Loucy (cell line): ENCODE data around the gene SMIM38.

Source experiments
- H2AFZ ChIP-seq: fragments of 200-600 bp; sonication (generic); 2 replicates; pipeline ENCODE4 v1.6.0; 2016; ENCODE audit warnings: antibody characterized with exemption, mild to moderate bottlenecking, low read length, moderate library complexity
- H3F3A ChIP-seq: fragments of 200-600 bp; 2 replicates; pipeline ENCODE4 v1.6.0; 2016; ENCODE audit warnings: antibody characterized with exemption, low read depth, mild to moderate bottlenecking
- H3K27me3 ChIP-seq: fragments of 200-600 bp; sonication (generic); 2 replicates; pipeline ENCODE4 v1.6.1; 2014; ENCODE audit warnings: low read length, mild to moderate bottlenecking; ENCODE audit not compliant: insufficient read depth, poor library complexity, severe bottlenecking
- H3K36me3 ChIP-seq: fragments of 200-600 bp; sonication (generic); 2 replicates; pipeline ENCODE4 v1.6.1; 2016; ENCODE audit warnings: low read length; ENCODE audit not compliant: insufficient read depth
- H3K4me1 ChIP-seq: fragments of 200-600 bp; sonication (generic); 2 replicates; pipeline ENCODE4 v1.5.1; 2014; ENCODE audit warnings: low read length, mild to moderate bottlenecking; ENCODE audit not compliant: insufficient read depth, poor library complexity, severe bottlenecking
- H3K4me2 ChIP-seq: fragments of 200-600 bp; sonication (generic); 2 replicates; pipeline ENCODE4 v1.6.0; 2014; ENCODE audit warnings: antibody characterized with exemption, low read length, low read depth, mild to moderate bottlenecking; ENCODE audit not compliant: poor library complexity, severe bottlenecking
- H3K4me3 ChIP-seq: fragments of 200-600 bp; sonication (generic); 2 replicates; pipeline ENCODE4 v1.5.1; 2014; ENCODE audit warnings: low read length, mild to moderate bottlenecking, mixed read lengths; ENCODE audit not compliant: poor library complexity, severe bottlenecking
- H3K79me2 ChIP-seq: fragments of 200-600 bp; sonication (generic); 2 replicates; pipeline ENCODE4 v1.6.1; 2014; ENCODE audit warnings: low read length; ENCODE audit not compliant: insufficient read depth
- H3K9ac ChIP-seq: fragments of 200-600 bp; sonication (generic); 2 replicates; pipeline ENCODE4 v1.6.0; 2014; ENCODE audit warnings: mild to moderate bottlenecking, low read depth, low read length, moderate library complexity; ENCODE audit not compliant: poor library complexity, severe bottlenecking
- H3K9me2 ChIP-seq: fragments of 200-600 bp; sonication (generic); replicated peaks from 2 replicates; pipeline ENCODE4 v1.6.1; 2016; ENCODE audit warnings: low read depth, low read length, mixed read lengths
- H3K9me3 ChIP-seq: fragments of 200-600 bp; sonication (generic); 2 replicates; pipeline ENCODE4 v1.6.1; 2014; ENCODE audit warnings: mild to moderate bottlenecking, antibody characterized with exemption, low read length, low read depth; ENCODE audit not compliant: insufficient read depth
- H4K20me1 ChIP-seq: fragments of 200-600 bp; sonication (generic); 2 replicates; pipeline ENCODE4 v1.6.0; 2014; ENCODE audit warnings: antibody characterized with exemption, low read length, mild to moderate bottlenecking; ENCODE audit not compliant: insufficient read depth, poor library complexity, severe bottlenecking
- CTCF ChIP-seq: fragments of 200-600 bp; sonication (generic); conservative IDR thresholded peaks from 2 replicates; pipeline ENCODE4 v1.5.1; 2014; ENCODE audit warnings: mild to moderate bottlenecking, antibody characterized with exemption, low read length
- EZH2phosphoT487 ChIP-seq: fragments of 200-600 bp; IDR thresholded peaks from 2 replicates; pipeline ENCODE4 v1.6.1; 2018; ENCODE audit warnings: antibody characterized with exemption, mild to moderate bottlenecking, moderate library complexity, borderline replicate concordance

SMIM38 gene

GRCh38 chr11:69157156-69157821 is 1.6 kb downstream of the SMIM38 start:
- no peaks in the 10 kb centered on the region for H3K4me1 ChIP-seq
- no peak for TF ChIP-seq CTCF
- no peak for TF ChIP-seq EZH2phosphoT487
- no peaks in the 10 kb centered on the region for H3K9me3 ChIP-seq
- no peak overlapping the region for H3K4me3 ChIP-seq
- no peak overlapping the region for H3K9ac ChIP-seq
- H3K36me3 ChIP-seq: no peaks in the 10 kb centered on the region
- H3F3A ChIP-seq: no peaks in the 10 kb centered on the region
- no peak overlapping the region for H2AFZ ChIP-seq
- no peaks in the 10 kb centered on the region for H4K20me1 ChIP-seq
- H3K9me2 ChIP-seq: no peaks in the 10 kb centered on the region
- H3K79me2 ChIP-seq: no peaks in the 10 kb centered on the region
- no peak overlapping the region for H3K4me2 ChIP-seq
- H3K27me3 ChIP-seq: no peaks in the 10 kb centered on the region

GRCh38 chr11:69157822-69158231 is 2.1 kb downstream of the SMIM38 start:
- no peak overlapping the region for H3K4me3 ChIP-seq
- no peaks in the 10 kb centered on the region for H3F3A ChIP-seq
- H3K9me3 ChIP-seq: no peaks in the 10 kb centered on the region
- no peaks in the 10 kb centered on the region for H3K4me1 ChIP-seq
- no peak overlapping the region for H2AFZ ChIP-seq
- no peak for TF ChIP-seq CTCF
- no peak for TF ChIP-seq EZH2phosphoT487
- no peak overlapping the region for H3K9ac ChIP-seq
- H3K27me3 ChIP-seq: no peaks in the 10 kb centered on the region
- no peaks in the 10 kb centered on the region for H4K20me1 ChIP-seq
- H3K4me2 ChIP-seq: no peak overlapping the region
- H3K36me3 ChIP-seq: no peaks in the 10 kb centered on the region
- no peaks in the 10 kb centered on the region for H3K79me2 ChIP-seq
- H3K9me2 ChIP-seq: no peaks in the 10 kb centered on the region

GRCh38 chr11:69158301-69159149 is 2.8 kb downstream of the SMIM38 start:
- Histone ChIP-seq H3K79me2 (no peaks in the 10 kb centered on the region), H3K36me3 (no peaks in the 10 kb centered on the region), H3K4me1 (no peaks in the 10 kb centered on the region), H2AFZ (no peak overlapping the region), H3K9ac (no peak overlapping the region), H3K4me2 (no peak overlapping the region), H3K9me2 (no peaks in the 10 kb centered on the region), H3K9me3 (no peaks in the 10 kb centered on the region), H3K4me3 (no peak overlapping the region), H3F3A (no peaks in the 10 kb centered on the region), H4K20me1 (no peaks in the 10 kb centered on the region), H3K27me3 (no peaks in the 10 kb centered on the region)
- no peak for TF ChIP-seq CTCF
- TF ChIP-seq EZH2phosphoT487: no peak
